22Rv1 (cell line): ENCODE results near the gene KIDINS220.

Experiments used
- ZFX ChIP-seq: fragments of 450-650 bp; IDR thresholded peaks from 2 replicates; pipeline ENCODE4 v1.6.1; 2017; ENCODE audit warnings: antibody characterized with exemption, borderline replicate concordance
- TF ChIP-seq, protein P1 (sequence below): fragments of 450-650 bp; IDR thresholded peaks from 2 replicates; pipeline ENCODE4 v1.5.1; 2017; ENCODE audit warnings: mild to moderate bottlenecking

DNA sequence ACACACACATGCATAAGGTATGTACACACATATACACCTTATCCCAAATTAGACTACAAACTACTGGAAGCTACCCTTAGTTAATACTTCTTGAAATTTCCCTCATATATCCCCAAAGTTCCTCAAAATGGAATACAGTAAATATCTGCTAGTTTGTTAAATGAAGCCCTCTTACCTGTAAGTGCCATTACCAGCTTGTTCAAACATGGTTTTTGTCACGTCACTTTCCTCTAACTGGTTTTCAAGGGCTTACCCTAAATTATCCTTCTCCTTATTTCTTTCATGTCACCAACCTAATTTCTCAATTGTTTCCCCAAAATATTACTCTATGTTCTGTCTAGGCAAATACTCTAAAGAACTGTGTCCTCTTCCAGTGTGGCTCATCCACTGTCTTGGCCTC is 24.4 kb upstream of the KIDINS220 start:
- TF ChIP-seq, protein P1, sequence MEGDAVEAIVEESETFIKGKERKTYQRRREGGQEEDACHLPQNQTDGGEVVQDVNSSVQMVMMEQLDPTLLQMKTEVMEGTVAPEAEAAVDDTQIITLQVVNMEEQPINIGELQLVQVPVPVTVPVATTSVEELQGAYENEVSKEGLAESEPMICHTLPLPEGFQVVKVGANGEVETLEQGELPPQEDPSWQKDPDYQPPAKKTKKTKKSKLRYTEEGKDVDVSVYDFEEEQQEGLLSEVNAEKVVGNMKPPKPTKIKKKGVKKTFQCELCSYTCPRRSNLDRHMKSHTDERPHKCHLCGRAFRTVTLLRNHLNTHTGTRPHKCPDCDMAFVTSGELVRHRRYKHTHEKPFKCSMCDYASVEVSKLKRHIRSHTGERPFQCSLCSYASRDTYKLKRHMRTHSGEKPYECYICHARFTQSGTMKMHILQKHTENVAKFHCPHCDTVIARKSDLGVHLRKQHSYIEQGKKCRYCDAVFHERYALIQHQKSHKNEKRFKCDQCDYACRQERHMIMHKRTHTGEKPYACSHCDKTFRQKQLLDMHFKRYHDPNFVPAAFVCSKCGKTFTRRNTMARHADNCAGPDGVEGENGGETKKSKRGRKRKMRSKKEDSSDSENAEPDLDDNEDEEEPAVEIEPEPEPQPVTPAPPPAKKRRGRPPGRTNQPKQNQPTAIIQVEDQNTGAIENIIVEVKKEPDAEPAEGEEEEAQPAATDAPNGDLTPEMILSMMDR = no peak
- TF ChIP-seq ZFX = no peak
